PFSK-1 (cell line): ENCODE results near the gene PROX1.

Experiments
- POLR2AphosphoS5 ChIP-seq: IDR thresholded peaks from 2 replicates; pipeline ENCODE4 v1.6.1; 2012; ENCODE audit warnings: low read depth, mild to moderate bottlenecking, control low read depth, low read length, moderate library complexity
- TAF1 ChIP-seq: IDR thresholded peaks from 2 replicates; pipeline ENCODE4 v1.6.1; 2012; ENCODE audit warnings: low read length, control low read depth, borderline replicate concordance; ENCODE audit not compliant: insufficient read depth

DNA sequence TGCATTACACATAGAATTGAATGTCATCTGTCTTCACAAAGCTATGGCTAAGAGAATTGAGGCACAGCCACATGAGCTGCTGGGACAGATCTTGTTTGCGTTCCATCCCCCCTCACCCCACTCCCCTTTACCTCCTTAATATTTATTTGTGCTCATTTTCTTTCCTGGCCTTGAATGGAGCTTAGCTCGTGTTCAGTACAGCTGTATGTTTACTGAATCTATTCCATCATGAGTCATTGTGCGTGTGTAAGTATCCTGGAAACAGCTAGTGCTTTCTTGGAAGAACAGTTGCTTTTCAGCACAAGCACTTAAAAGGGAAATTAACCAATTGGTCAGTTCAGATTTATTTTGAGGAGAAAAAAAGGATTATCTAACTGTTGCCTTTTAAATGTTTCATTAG lies 14.7 kb downstream of the PROX1 start:
- TF ChIP-seq POLR2AphosphoS5: no peak
- no peak for TF ChIP-seq TAF1
